NCI-H2196 (cell line): ENCODE data around the gene SUCNR1.
"Not testable (repeated sequence)": the region's sequence is repeated elsewhere in the genome, so short reads cannot be mapped to it uniquely, and the experiment has no call there.

ENCODE experiments used
- DNase-seq: peaks from one replicate; lab custom pipeline; 2025; ENCODE audit not compliant: unreplicated experiment; lab: John Stamatoyannopoulos, UW

SUCNR1 gene

DNA sequence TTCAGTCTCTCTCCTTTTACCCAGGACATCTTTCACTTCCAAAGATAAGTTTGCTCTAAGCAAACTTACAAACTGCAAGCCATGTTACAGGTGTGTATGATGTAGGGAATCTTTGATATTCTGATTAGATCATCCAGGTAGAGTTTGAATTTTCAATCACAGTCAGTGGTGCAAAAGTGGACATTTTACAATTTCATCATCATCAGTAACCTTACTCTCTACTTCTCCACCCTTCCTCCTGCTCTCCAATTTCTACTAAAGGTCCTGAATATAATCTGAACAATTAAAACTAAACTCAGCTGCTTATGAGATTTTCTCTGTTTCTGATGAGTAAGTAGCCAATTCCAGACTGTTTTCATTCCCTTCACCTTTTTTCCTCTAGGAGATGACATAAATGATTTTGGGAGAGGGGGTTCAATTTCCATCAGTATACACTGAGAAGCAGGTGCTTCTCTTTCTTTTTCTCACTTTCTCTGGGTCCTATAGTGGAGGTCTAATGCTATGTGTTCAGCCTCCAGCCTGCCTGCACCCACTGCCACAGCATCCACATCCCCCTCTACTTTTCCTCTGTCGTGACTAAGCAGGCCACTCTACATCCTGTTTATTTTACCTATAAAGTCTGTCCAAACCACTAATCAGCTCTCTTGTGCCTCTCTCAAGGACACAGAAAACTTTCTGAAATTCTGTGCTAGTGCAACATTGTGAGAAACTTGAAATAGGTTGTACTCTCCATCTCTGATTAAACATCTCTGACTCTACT is 27.6 kb downstream of the SUCNR1 start:
- no peak for DNase-seq

- DNase-seq, result no peak
These were observed 28.3 kb downstream of the SUCNR1 start for GRCh38 chr3:151901644-151902285.

GRCh38 chr3:151903501-151903991 is 30.1 kb downstream of the SUCNR1 start:
- DNase-seq, result no peak

DNA sequence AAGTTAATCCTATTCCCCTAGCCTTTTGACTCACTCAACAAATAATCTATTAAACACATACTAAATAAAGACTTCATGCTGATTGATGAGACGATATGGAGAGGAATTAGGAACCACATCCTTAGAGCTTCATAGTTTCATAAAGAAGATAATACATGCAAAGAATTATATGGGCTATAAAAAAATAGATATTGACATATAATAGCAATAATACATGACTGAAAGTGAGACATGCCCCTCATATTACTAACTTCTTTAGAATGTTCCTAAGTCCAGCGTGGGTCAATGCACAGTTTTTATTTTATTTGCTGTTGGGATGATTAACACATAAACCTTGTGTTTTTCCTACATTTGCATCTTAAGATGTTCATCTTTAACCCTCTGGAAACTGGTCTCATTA is 32.2 kb downstream of the SUCNR1 start:
- DNase-seq, result no peak

- no peak for DNase-seq
These were observed 33.3 kb downstream of the SUCNR1 start for GRCh38 chr3:151906751-151907150.

DNA sequence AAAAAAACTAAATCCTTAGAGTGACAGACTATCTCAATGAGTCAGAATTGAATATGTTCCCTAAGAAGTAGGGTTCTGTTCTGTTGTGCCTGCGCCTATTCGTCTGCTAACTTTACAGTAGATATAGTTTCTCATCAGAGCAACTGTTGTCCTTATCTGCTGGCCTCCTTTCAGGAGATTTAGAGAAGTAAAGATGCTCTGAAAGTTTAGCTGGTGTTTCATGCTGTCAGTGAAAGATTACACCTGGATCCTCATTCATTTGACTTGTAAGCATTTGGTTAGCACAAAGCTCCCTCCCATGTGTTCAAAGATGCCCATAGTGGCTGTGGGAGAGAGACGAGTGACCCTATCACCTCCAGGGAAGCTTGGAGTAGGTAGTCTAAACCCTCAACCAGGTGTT is 35.0 kb downstream of the SUCNR1 start:
- DNase-seq, result no peak

GRCh38 chr3:151909681-151910405 is 36.4 kb downstream of the SUCNR1 start:
- no peak for DNase-seq

DNA sequence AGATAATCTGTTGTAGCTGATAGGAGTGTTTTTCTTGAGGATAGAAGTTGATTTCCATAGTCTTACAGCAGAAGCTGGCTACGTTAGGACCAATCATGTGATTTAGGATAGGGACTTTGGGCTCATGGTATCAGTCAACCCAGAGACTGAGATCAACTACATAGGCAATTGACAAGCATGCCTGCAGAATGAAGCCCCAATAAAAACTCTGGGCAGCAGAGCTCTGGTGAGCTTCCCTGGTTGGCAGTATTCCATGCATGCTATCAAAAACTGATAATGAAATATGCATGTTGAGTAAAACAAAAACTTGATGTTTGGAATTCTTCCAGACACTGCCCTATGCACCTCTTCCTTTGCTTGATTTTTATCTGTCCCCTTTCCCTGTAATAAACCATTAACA is 38.0 kb downstream of the SUCNR1 start:
- no peak for DNase-seq

DNA sequence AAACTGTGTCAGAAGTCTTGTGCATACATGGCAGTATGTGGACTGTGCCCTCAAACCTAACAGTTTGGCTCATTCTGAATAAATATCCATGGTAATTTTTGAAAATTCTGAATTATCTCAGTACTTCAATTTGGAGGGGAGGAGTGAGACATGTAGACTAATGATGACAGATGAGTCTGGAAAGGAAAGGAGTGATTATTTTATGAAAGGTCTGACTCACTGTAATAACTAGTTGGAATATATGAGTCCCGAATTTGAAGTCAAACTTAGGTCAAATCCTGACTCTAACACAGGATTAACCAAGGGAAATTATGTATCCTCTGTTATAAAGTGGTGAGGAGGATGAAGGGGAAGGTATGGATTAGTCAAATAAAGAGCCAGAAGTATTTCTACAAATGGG is 38.6 kb downstream of the SUCNR1 start:
- DNase-seq, result no peak

DNA sequence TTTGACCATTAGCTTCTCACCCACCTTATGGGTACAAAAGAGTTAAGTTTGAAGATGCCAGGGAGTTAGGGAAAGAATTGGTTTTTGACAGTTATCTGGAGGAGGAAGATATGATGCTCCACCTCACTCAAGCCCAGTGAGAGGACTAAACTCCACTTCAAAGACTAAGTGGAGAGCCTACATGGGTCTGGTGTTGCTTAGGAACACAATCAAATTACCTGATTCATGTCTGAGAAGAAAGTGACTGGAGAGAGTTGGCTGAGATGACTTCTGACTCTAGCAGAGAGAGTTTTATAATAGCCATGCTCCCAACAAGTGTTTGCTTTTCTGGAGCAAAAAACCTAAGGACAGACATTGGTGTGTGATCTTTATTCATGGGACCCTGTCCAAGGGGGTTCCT is 43.3 kb downstream of the SUCNR1 start:
- no peak for DNase-seq

DNA sequence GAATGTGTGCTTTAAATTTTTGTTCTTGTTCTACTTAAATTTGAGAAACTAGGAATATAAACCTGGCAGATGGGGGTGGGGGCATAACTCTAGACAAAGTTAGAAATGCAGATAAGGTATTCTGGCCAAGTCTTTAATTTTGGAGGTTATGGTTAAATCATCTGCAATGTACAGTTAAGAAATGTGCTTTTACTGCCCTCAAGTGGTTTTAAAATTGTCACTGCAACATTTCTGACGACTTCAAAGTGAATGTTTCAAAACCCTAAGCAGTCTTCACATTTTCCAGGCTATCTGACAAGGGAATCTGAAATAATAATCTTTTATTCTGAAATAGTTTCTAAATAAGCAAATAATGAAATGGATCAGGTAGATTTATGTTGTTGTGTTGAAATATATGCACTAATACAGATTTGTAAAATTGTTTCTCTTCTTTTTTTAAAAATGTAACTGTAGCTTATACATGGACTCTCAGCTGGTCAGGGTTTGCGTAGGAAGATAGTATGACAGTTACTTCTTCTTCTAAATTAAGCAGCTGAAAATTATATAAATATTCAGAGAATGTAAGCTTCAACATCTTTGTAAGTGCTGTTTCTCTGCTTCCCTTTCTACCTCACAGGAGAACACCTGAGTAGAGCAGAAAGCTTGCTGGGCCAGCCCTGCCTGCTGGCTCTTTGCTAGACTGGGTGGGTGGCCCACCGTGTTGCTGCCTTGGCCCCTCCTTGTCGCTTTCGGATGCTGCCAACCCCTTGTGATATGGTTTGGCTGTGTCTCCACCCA is 45.0 kb downstream of the SUCNR1 start:
- peak; percentile 76 for DNase-seq

DNA sequence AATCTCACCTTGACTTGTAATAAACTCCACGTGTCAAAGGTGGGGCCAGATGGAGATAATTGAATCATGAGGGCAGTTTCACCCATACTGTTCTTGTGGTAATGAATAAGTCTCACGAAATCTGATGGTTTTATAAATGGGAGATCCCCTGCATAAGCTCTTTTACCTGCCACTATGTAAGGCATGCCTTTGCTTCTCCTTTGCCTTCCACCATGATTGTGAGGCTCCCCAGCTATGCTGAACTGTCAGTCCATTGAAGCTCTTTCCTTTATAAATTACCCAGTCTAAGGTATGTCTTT is 45.5 kb downstream of the SUCNR1 start:
- no peak for DNase-seq

DNA sequence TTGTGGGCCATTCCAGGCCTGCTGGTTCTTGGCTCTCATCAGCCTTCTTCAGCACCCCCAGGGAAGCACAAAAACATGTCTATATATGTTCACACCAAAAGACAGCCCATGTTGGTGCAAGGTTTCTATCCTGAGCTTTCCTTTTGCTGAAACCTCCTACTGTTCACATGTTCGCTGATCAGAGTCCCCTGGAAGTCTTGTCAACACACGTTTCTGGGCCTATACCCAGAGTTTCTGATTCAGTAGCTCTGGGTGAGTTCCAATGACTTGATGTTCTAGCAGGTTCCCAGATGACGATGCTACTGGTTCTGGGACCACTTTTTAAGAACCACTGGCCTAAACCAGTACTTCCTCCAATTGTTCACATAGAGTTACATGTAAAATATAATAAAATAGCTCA is 46.0 kb downstream of the SUCNR1 start:
- no peak for DNase-seq

DNA sequence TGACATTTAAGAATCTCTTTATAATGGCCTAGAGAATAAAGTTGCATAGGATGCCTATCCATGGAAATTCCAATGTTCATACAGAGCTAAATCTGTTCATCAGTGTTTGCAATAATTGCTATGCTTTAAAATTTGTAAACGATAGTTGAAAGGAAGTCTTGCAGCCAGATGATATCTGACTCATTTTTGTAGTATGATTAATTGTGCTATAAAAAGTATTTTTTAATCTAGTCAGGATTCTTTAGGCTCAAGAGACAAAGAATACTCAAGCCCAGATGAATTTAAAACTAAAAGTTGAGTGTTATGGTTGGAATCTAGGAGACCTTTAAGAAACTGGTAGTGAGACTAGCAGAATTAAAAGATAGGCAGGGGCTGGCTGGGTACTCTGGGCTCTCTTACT is 50.5 kb downstream of the SUCNR1 start:
- DNase-seq, result no peak

- DNase-seq, result no peak
These were observed 51.3 kb downstream of the SUCNR1 start for GRCh38 chr3:151924753-151925152.

GRCh38 chr3:151925419-151925818 is 52.0 kb downstream of the SUCNR1 start:
- DNase-seq, result no peak

DNA sequence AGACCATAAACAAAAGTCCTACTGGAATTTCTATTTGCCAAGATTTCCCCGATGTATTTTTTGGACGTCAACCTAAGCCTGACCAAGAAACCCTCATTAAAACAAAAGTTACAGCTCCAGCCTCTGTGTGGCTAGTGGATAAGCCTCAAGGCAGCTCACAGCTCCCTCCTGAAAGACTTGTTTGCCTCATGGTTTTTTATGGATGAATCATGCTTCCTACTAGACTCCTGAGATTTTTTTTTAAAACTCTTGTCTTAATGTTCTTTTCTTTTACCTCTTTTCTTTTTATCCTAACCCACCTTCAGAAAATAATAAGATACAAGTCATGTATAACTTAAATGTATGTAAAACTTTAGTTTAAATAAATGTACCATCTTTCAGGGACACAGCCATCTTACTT is 52.4 kb downstream of the SUCNR1 start:
- DNase-seq, result no peak

- DNase-seq, result no peak
These were observed 53.5 kb downstream of the SUCNR1 start for GRCh38 chr3:151926956-151927355.

DNA sequence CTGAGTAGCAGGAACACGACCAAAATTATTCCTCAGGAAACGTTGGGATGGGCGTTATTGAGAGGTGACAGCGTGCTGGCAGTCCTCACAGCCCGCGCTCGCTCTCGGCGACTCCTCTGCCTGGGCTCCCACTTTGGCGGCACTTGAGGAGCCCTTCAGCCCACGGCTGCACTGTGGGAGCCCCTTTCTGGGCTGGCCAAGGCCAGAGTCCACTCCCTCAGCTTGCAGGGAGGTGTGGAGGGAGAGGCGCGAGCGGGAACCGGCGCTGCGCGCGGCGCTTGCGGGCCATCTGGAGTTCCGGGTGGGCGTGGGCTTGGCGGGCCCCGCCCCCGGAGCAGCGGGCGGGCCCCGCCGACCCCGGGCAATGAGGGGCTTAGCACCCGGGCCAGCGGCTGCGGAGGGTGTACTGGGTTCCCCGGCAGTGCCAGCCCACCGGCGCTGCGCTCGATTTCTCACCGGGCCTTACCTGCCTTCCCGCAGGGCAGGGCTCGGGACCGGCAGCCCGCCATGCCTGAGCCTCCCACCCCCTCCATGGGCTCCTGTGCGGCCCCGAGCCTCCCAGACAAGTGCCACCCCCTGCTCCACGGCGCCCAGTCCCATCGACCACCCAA is 54.6 kb downstream of the SUCNR1 start:
- DNase-seq, result not testable (repeated sequence)

DNA sequence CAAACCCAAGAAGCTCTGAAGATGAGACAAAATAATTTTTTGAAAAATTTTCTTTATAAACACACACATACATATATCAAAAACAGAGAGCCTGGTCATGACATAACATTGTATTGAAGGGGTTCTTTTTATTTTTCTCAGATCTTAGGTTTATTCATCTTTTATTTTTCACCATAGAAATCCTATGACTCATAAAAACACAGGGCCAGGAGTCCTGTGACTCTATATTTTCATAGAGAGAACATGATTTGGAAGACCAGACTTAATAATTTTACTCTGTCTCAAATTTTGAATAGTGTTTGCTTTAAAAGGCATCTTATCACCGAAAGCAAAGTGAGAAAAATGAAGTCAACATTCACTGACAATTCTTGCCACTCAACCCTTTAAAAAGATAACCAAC is 57.7 kb downstream of the SUCNR1 start:
- DNase-seq, result no peak

GRCh38 chr3:151933234-151933853 is 59.9 kb downstream of the SUCNR1 start:
- DNase-seq, result no peak
